ENCODE results near the gene COL23A1.

COL23A1 gene

GRCh38 chr5:178560911-178561310 is 29.3 kb downstream of the COL23A1 start:
- H3K4me1 ChIP-seq (ENCODE audit: control insufficient read depth in 1 of 2, insufficient read depth in 1 of 2, low read depth in 1 of 2, low read length in 1 of 2): peaks cover 0 to 3% of the 10 kb centered on the region in 2 experiments
- no peak overlapping the region for H3K27ac ChIP-seq
- no peak for TF ChIP-seq CTCF (IDR thresholded peaks at IDR 0.05)
- no peaks in the 10 kb centered on the region for H3K9me3 ChIP-seq
- H3K36me3 ChIP-seq: no peaks in the 10 kb centered on the region
- H3K27me3 ChIP-seq: no peaks in the 10 kb centered on the region
- H3K4me3 ChIP-seq (ENCODE audit: low read depth in 1 of 2, low read length in 1 of 2): no peak overlapping the region

- Histone ChIP-seq H3K9me3 (no peaks in the 10 kb centered on the region), H3K27me3 (no peaks in the 10 kb centered on the region), H3K4me1 (ENCODE audit: control insufficient read depth in 1 of 2, insufficient read depth in 1 of 2, low read depth in 1 of 2, low read length in 1 of 2) (peaks cover 0 to 3% of the 10 kb centered on the region in 2 experiments), H3K36me3 (no peaks in the 10 kb centered on the region), H3K27ac (no peak overlapping the region), H3K4me3 (ENCODE audit: low read depth in 1 of 2, low read length in 1 of 2) (no peak overlapping the region)
- no peak for TF ChIP-seq CTCF (IDR thresholded peaks at IDR 0.05)
These were observed 32.8 kb downstream of the COL23A1 start for GRCh38 chr5:178557416-178557815.

- Histone ChIP-seq H3K27ac (no peak overlapping the region), H3K4me3 (ENCODE audit: low read depth in 1 of 2, low read length in 1 of 2) (no peak overlapping the region), H3K9me3 (no peaks in the 10 kb centered on the region), H3K36me3 (no peaks in the 10 kb centered on the region), H3K27me3 (no peaks in the 10 kb centered on the region), H3K4me1 (ENCODE audit: control insufficient read depth in 1 of 2, insufficient read depth in 1 of 2, low read depth in 1 of 2, low read length in 1 of 2) (peaks cover 0 to 3% of the 10 kb centered on the region in 2 experiments)
- TF ChIP-seq CTCF (IDR thresholded peaks at IDR 0.05): no peak
These were observed 34.4 kb downstream of the COL23A1 start for GRCh38 chr5:178555771-178556211.

GRCh38 chr5:178555005-178555404 is 35.2 kb downstream of the COL23A1 start:
- TF ChIP-seq CTCF (IDR thresholded peaks at IDR 0.05): no peak
- no peak overlapping the region for H3K4me3 ChIP-seq (ENCODE audit: low read depth in 1 of 2, low read length in 1 of 2)
- no peaks in the 10 kb centered on the region for H3K27me3 ChIP-seq
- H3K9me3 ChIP-seq: no peaks in the 10 kb centered on the region
- H3K4me1 ChIP-seq (ENCODE audit: control insufficient read depth in 1 of 2, insufficient read depth in 1 of 2, low read depth in 1 of 2, low read length in 1 of 2): peaks cover 0 to 3% of the 10 kb centered on the region in 2 experiments
- H3K27ac ChIP-seq: no peak overlapping the region
- H3K36me3 ChIP-seq: no peaks in the 10 kb centered on the region

GRCh38 chr5:178554311-178554710 is 35.9 kb downstream of the COL23A1 start:
- no peaks in the 10 kb centered on the region for H3K9me3 ChIP-seq
- no peaks in the 10 kb centered on the region for H3K27me3 ChIP-seq
- no peak for TF ChIP-seq CTCF (IDR thresholded peaks at IDR 0.05)
- H3K4me3 ChIP-seq (ENCODE audit: low read depth in 1 of 2, low read length in 1 of 2): no peak overlapping the region
- H3K36me3 ChIP-seq: no peaks in the 10 kb centered on the region
- H3K4me1 ChIP-seq (ENCODE audit: control insufficient read depth in 1 of 2, insufficient read depth in 1 of 2, low read depth in 1 of 2, low read length in 1 of 2): no peaks in the 10 kb centered on the region
- no peak overlapping the region for H3K27ac ChIP-seq

- Histone ChIP-seq H3K9me3 (no peaks in the 10 kb centered on the region), H3K4me1 (ENCODE audit: control insufficient read depth in 1 of 2, insufficient read depth in 1 of 2, low read depth in 1 of 2, low read length in 1 of 2) (no peaks in the 10 kb centered on the region), H3K27me3 (no peaks in the 10 kb centered on the region), H3K4me3 (ENCODE audit: low read depth in 1 of 2, low read length in 1 of 2) (no peak overlapping the region), H3K36me3 (no peaks in the 10 kb centered on the region), H3K27ac (no peak overlapping the region)
- TF ChIP-seq CTCF (IDR thresholded peaks at IDR 0.05): no peak
These were observed 36.7 kb downstream of the COL23A1 start for GRCh38 chr5:178553517-178553916.

Data from neutrophil (primary cell).